Body of pancreas (tissue), 4 donors: ENCODE measurements around the gene SURF1. TPM values are rescaled to one million over a fixed set of nuclear protein-coding genes. Genes with fewer than 3 reads are reported as not detected.
A peak's percentile ranks its signal among the peaks of the same experiment; 100 is the strongest.

ENCODE experiments used
- ATAC-seq: fragments of 150-250 bp; one replicate; pipeline ENCODE4 v1.9.1; 2016
- DNase-seq, 4 donors: peaks; one replicate each; pipeline ENCODE4 v3.0.0-alpha.2; 2019
- H3K27ac ChIP-seq, 4 donors: fragments of 200-600 bp; sonication (generic); 1 replicate in 3 of 4; 2 replicates in 1 of 4; pipeline versions ENCODE4 v1.5.1 to v1.6.1; 2016 to 2019; ENCODE audit warnings: mild to moderate bottlenecking in 1 of 4, mixed read lengths in 1 of 4, moderate library complexity in 1 of 4
- H3K27me3 ChIP-seq, 2 donors: fragments of 200-600 bp; sonication (generic); one replicate each; pipeline ENCODE4 v1.6.0; 2016; ENCODE audit warnings: mild to moderate bottlenecking in 1 of 2
- H3K36me3 ChIP-seq, 2 donors: fragments of 200-600 bp; sonication (generic); replicated peaks in 1 of 2; 2 replicates each; pipeline ENCODE4 v1.5.1; 2016; ENCODE audit warnings: low read depth in 2 of 2; ENCODE audit not compliant: insufficient read depth in 1 of 2
- H3K4me1 ChIP-seq: fragments of 200-600 bp; sonication (generic); one replicate; pipeline ENCODE4 v1.6.0; 2016
- H3K4me3 ChIP-seq, 2 donors: fragments of 200-600 bp; sonication (generic); 1 replicate in 1 of 2; 2 replicates in 1 of 2; pipeline ENCODE4 v1.5.1; 2016 to 2019
- H3K9me3 ChIP-seq, 3 donors: fragments of 200-600 bp; sonication (generic); 1 replicate in 2 of 3; 2 replicates in 1 of 3; pipeline ENCODE4 v1.5.1; 2016
- POLR2A ChIP-seq, 3 donors: fragments of 450-650 bp; IDR thresholded peaks; one replicate each; pipeline ENCODE4 v1.6.1; 2016; ENCODE audit warnings: antibody characterized with exemption in 3 of 3, mild to moderate bottlenecking in 2 of 3
- WGBS, 2 donors: methylation state at CpG; one replicate each; pipeline ENCODE4 v1.1.5; 2017; 5-methylcytosine and 5-hydroxymethylcytosine counted together
- intact Hi-C: fragments of 100-400 bp; cut with DNase I; formaldehyde crosslinking; loops from one replicate; pipeline ENCODE4 v1.15.1; 2023
- total RNA-seq, 2 donors: library from RNA; depleted of rRNA; stranded (reverse); fragments of >200 nt; gene quantifications; one replicate each; pipeline ENCODE4 v1.1.0, GENCODE V29; 2016
- TF ChIP-seq, protein P1 (sequence below), 7 experiments: fragments of 450-650 bp in 4 of 7; fragments of 200-600 bp in 3 of 7; sonication (generic) in 3 of 7; IDR thresholded peaks; one replicate each; pipeline ENCODE4 v1.5.1; 2016 to 2019; ENCODE audit warnings: antibody characterized with exemption in 7 of 7

SURF1 gene
- total RNA-seq, 2 donors from 2014 or later, result 31.0 to 43.1 TPM

DNA sequence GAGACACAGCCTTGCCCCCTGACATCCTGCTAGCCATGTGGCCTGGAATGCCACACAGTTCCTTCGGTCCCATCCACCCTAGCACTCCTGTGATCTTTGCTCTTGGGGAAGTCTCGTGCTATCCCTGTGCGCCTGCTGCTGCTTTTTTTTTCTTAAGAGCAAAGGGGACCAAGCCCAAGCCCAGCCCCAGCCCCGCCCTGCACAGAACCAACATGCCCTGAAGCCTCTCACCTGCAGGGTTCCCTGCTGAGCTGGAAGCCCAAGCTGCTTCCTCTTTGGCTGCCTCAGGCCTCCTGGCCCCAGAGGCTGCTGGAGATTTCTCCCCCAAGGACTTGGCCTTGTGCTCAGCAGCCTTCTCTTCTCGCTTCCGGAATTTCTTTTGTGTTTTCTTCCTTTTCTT lies 22.1 kb downstream of the SURF1 start:
- Histone ChIP-seq H3K36me3 (peaks cover 24 to 27% of the 10 kb centered on the region in 2 donors), H3K9me3 (no peaks in the 10 kb centered on the region), H3K27me3 (no peaks in the 10 kb centered on the region), H3K27ac (no peak overlapping the region), H3K4me1 (peaks cover 27% of the 10 kb centered on the region), H3K4me3 (no peak overlapping the region)
- no peak for TF ChIP-seq POLR2A (IDR thresholded peaks at IDR 0.05)
- TF ChIP-seq, protein P1, sequence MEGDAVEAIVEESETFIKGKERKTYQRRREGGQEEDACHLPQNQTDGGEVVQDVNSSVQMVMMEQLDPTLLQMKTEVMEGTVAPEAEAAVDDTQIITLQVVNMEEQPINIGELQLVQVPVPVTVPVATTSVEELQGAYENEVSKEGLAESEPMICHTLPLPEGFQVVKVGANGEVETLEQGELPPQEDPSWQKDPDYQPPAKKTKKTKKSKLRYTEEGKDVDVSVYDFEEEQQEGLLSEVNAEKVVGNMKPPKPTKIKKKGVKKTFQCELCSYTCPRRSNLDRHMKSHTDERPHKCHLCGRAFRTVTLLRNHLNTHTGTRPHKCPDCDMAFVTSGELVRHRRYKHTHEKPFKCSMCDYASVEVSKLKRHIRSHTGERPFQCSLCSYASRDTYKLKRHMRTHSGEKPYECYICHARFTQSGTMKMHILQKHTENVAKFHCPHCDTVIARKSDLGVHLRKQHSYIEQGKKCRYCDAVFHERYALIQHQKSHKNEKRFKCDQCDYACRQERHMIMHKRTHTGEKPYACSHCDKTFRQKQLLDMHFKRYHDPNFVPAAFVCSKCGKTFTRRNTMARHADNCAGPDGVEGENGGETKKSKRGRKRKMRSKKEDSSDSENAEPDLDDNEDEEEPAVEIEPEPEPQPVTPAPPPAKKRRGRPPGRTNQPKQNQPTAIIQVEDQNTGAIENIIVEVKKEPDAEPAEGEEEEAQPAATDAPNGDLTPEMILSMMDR (IDR thresholded peaks at IDR 0.05), result no peak
- no peak for ATAC-seq
- peak in 1 of 4 donors; percentile 4 for DNase-seq
- intact Hi-C loops, result loop anchor here (10.0 kb wide), 2 partner anchors 151 to 299 kb away; partner anchors contain the start of gene GTF3C5
- 82 to 95% methylated on average over 6 of the region's 6 CpGs for WGBS, 2 donors

DNA sequence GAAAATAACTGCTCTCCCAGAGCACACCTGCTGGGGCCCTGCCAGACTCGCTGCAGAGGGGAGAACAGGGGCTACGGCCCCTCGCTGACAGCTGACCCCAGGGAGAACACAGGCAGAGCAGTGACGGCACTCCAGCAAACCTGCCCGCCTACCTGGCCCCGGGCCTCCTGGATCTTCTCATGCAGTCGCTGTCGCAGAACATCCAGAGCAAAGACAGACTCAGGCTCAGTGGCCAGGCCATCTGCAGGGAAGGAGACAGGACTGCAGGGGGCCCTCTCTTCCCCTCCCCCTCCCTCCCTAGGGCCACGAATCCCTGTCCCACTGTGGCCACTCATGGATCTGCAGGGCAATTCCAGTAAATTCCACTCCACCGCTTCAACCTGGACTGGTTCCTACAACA lies 22.7 kb downstream of the SURF1 start:
- no peak for TF ChIP-seq POLR2A (IDR thresholded peaks at IDR 0.05)
- peak in 1 of 4 donors; percentile 8 for DNase-seq
- Histone ChIP-seq H3K27ac (no peak overlapping the region), H3K9me3 (no peaks in the 10 kb centered on the region), H3K36me3 (peaks cover 24 to 27% of the 10 kb centered on the region in 2 donors), H3K4me1 (peaks cover 28% of the 10 kb centered on the region), H3K4me3 (no peak overlapping the region), H3K27me3 (no peaks in the 10 kb centered on the region)
- WGBS, 2 donors, result 69 to 91% methylated on average over 2 to 10 of the region's 10 CpGs
- no peak for ATAC-seq
- intact Hi-C loops, result loop anchor here (10.0 kb wide), 2 partner anchors 151 to 299 kb away; partner anchors contain the start of gene GTF3C5

DNA sequence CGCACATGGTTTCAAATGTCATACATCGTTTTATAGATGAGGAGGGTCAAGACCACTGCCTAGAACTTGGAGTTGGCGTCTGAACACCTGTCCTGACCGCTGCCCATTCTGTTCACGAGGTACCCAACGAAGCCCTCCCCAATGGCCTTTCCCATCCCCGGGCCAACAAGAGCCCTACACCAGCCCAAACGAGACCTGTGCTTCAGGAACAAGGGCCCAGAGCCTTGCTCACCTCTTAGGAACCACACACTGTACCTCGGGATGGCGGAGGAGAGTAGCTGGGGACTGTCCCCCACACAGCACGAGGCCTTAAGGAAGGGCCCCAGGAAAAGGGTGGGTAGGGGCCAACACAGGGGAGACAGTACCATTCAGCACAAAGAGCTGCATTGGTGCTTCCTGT lies 23.3 kb downstream of the SURF1 start:
- Histone ChIP-seq H3K9me3 (no peaks in the 10 kb centered on the region), H3K4me3 (no peak overlapping the region), H3K36me3 (peaks cover 24 to 27% of the 10 kb centered on the region in 2 donors), H3K4me1 (peaks cover 28% of the 10 kb centered on the region), H3K27ac (no peak overlapping the region), H3K27me3 (no peaks in the 10 kb centered on the region)
- intact Hi-C loops, result loop anchor here (10.0 kb wide), 2 partner anchors 152 to 298 kb away; partner anchors contain the start of gene GTF3C5
- WGBS, 2 donors, result 88 to 93% methylated on average over 11 of the region's 11 CpGs
- DNase-seq, result no peak
- no peak for ATAC-seq
- TF ChIP-seq POLR2A (IDR thresholded peaks at IDR 0.05), result no peak
- TF ChIP-seq, protein P1 (IDR thresholded peaks at IDR 0.05), result no peak

DNA sequence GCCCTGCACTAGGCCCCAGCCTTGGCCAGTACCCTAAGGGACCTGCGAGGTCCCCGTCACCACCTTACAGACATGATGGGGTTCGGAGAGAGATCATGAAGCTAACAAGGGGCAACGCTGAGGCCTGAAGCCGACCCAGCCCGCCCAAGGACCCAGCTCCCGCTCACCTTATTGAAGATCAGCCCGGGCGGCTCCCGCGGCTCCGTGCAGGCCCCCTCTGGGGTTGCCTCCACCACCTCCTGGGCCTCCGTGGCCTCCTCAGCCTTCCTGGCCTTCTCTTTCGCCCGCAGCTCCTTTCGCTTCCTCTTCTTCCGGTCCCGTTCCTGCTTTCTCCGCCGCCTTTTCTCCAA lies 23.9 kb downstream of the SURF1 start:
- Histone ChIP-seq H3K27ac (no peak overlapping the region), H3K27me3 (no peaks in the 10 kb centered on the region), H3K4me1 (peaks cover 28% of the 10 kb centered on the region), H3K36me3 (peaks cover 24 to 27% of the 10 kb centered on the region in 2 donors), H3K4me3 (no peak overlapping the region), H3K9me3 (no peaks in the 10 kb centered on the region)
- intact Hi-C loops, result loop anchor here (10.0 kb wide), 2 partner anchors 152 to 298 kb away; partner anchors contain the start of gene GTF3C5
- TF ChIP-seq, protein P1 (IDR thresholded peaks at IDR 0.05), result no peak
- TF ChIP-seq POLR2A (IDR thresholded peaks at IDR 0.05), result no peak
- 88 to 90% methylated on average over 18 of the region's 20 CpGs for WGBS, 2 donors
- ATAC-seq (no peak), DNase-seq (peak in 1 of 4 donors; percentile 6)

DNA sequence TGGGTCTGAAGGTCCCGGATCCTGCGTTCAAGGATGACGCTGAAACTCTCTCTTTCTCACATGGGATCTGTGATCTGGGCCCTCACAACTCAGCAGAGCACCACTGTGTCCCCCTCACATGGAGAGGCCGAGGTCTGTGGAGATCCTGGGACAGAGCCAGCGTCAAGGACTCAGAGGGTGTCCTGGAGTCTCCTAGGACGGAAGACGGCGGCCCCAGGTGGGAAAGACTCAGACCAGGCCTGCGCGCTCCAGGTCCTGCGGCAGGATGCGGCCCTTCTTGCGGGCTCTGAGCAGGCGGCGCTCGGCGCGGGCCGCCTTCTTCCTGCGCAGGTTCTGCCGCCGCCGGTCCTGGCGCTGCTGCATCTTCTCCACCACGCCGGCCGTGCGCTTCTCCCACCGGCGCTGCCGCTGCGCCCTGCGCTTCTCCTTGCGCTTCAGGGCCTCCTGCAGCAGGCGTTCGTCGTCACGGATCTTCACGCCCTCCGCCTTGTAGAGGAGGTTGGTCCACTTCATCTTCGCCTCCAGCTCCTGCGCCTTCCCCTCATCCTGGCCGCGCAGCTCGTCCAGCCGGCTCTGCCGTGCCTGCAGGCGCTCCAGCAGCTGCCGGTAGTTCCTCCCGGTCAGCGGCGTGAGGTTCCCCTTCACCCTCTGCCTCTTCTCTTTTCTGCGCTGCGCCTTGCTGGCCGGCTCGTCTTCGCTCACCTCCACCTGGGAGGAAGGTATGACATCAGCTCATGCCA lies 24.5 kb downstream of the SURF1 start:
- DNase-seq, result peak in 1 of 4 donors; percentile 9
- Histone ChIP-seq H3K4me3 (no peak overlapping the region), H3K36me3 (peaks cover 24 to 27% of the 10 kb centered on the region in 2 donors)

More for the DNA sequence above, 24.5 kb downstream of the SURF1 start:
- 91 to 95% methylated on average over 38 to 47 of the region's 57 CpGs for WGBS, 2 donors
- Histone ChIP-seq H3K27ac (no peak overlapping the region), H3K4me1 (peaks cover 26% of the 10 kb centered on the region), H3K27me3 (no peaks in the 10 kb centered on the region), H3K9me3 (no peaks in the 10 kb centered on the region)
- intact Hi-C loops, result loop anchor here (10.0 kb wide), 2 partner anchors 153 to 297 kb away; partner anchors contain the start of gene GTF3C5
- no peak for ATAC-seq
- TF ChIP-seq POLR2A (IDR thresholded peaks at IDR 0.05), result no peak
- TF ChIP-seq, protein P1 (IDR thresholded peaks at IDR 0.05), result no peak
